HCT116 (cell line): ENCODE results near the gene PSTPIP2. TPM values are rescaled to one million over a fixed set of nuclear protein-coding genes. Genes with fewer than 3 reads are reported as not detected.

Experiments used
- ATAC-seq: fragments of 200-7000 bp; cut with Tn5 transposase; 2 replicates; pipeline ENCODE4 v1.9.1; 2020; ENCODE audit warnings: mild to moderate bottlenecking, moderate library complexity
- BruUV-seq: library from RNA; stranded (reverse); fragments of 400-500 nt; replicated peaks from 2 replicates; lab custom pipeline; 2021; lab: Mats Ljungman, UMichigan
- CTCF ChIA-PET: fragments of 300-600 bp; sonication (Branson Sonifier 250); formaldehyde crosslinking; loops from one replicate; lab custom pipeline; 2021; ENCODE audit warnings: antibody characterized with exemption; lab: Charles Lee
- POLR2A ChIA-PET: fragments of 300-600, 350-600 bp; sonication (Branson Sonifier 250); formaldehyde crosslinking; loops from one replicate; lab custom pipeline; 2021; ENCODE audit warnings: antibody characterized with exemption; lab: Charles Lee
- RAD21 ChIA-PET, 2 experiments: fragments of 300-600 bp; sonication (Branson Sonifier 250); formaldehyde crosslinking; loops; one replicate each; lab custom pipeline; 2023; ENCODE audit warnings: low total read pairs in 2 of 2; ENCODE audit not compliant: uncharacterized antibody in 2 of 2, unreplicated experiment in 2 of 2, low non-redundant PET in 1 of 2; lab: Charles Lee
- DNase-seq: peaks from one replicate; pipeline ENCODE4 v3.0.0-alpha.2; 2010; ENCODE audit warnings: low read depth, low spot score
- H2AFZ ChIP-seq: fragments of 200-600 bp; shearing (Covaris generic), sonication (generic); 2 replicates; pipeline ENCODE4 v1.6.1; 2017; ENCODE audit warnings: low read depth, mixed run types, mixed read lengths, antibody characterized with exemption, low read length; ENCODE audit not compliant: poor library complexity, severe bottlenecking
- H3K27ac ChIP-seq: 2 replicates; pipeline ENCODE4 v1.5.1; 2012; ENCODE audit warnings: low read depth, low read length
- H3K27me3 ChIP-seq: fragments of 200-600 bp; sonication (generic); 2 replicates; pipeline ENCODE4 v1.6.1; 2016; ENCODE audit warnings: mixed run types, low read length, mixed read lengths; ENCODE audit not compliant: insufficient read depth
- H3K36me3 ChIP-seq, 2 experiments: fragments of 200-500 bp in 1 of 2; fragments of 200-600 bp in 1 of 2; sonication (Bioruptor generic) in 1 of 2; sonication (generic) in 1 of 2; 2 replicates each; pipeline versions ENCODE4 v1.5.1 to v1.6.1; 2014 to 2016; ENCODE audit warnings: low read length in 2 of 2, inconsistent platforms in 1 of 2, mixed read lengths in 1 of 2, mixed run types in 1 of 2; ENCODE audit not compliant: insufficient read depth in 2 of 2, control insufficient read depth in 1 of 2
- H3K4me1 ChIP-seq, 2 experiments: fragments of 200-600 bp in 1 of 2; sonication (generic) in 1 of 2; 2 replicates each; pipeline versions ENCODE4 v1.5.1 to v1.6.1; 2012 to 2017; ENCODE audit warnings: low read length in 2 of 2, inconsistent platforms in 1 of 2, mild to moderate bottlenecking in 1 of 2, mixed read lengths in 1 of 2, mixed run types in 1 of 2, moderate library complexity in 1 of 2; ENCODE audit not compliant: insufficient read depth in 2 of 2, control insufficient read depth in 1 of 2
- H3K4me2 ChIP-seq: fragments of 200-600 bp; sonication (generic); 2 replicates; pipeline ENCODE4 v1.6.1; 2017; ENCODE audit warnings: mixed run types, low read length, mixed read lengths
- H3K4me3 ChIP-seq, 2 experiments: fragments of 200-600 bp in 1 of 2; sonication (generic) in 1 of 2; replicated peaks in 1 of 2; 2 replicates each; pipeline ENCODE4 v1.5.1; 2011 to 2016; ENCODE audit warnings: low read length in 2 of 2, control low read depth in 1 of 2, low read depth in 1 of 2, mild to moderate bottlenecking in 1 of 2, mixed read lengths in 1 of 2, mixed run types in 1 of 2
- H3K79me2 ChIP-seq: fragments of 200-600 bp; sonication (generic); 2 replicates; pipeline ENCODE4 v1.6.1; 2017; ENCODE audit warnings: mild to moderate bottlenecking, mixed run types, low read length, moderate library complexity, mixed read lengths; ENCODE audit not compliant: insufficient read depth
- H3K9ac ChIP-seq: fragments of 200-600 bp; sonication (generic); 2 replicates; pipeline ENCODE4 v1.6.1; 2016; ENCODE audit warnings: low read length, mixed read lengths
- H3K9me2 ChIP-seq: fragments of 200-600 bp; sonication (generic), shearing (Covaris generic); 2 replicates; pipeline ENCODE4 v1.6.1; 2017; ENCODE audit warnings: mixed run types, mild to moderate bottlenecking, moderate library complexity; ENCODE audit not compliant: insufficient read depth
- H3K9me3 ChIP-seq, 2 experiments: fragments of 200-500 bp in 1 of 2; fragments of 200-600 bp in 1 of 2; sonication (Bioruptor generic) in 1 of 2; sonication (generic) in 1 of 2; 2 replicates each; pipeline ENCODE4 v1.6.1; 2014 to 2017; ENCODE audit warnings: low read length in 2 of 2, mixed read lengths in 2 of 2, inconsistent platforms in 1 of 2, low read depth in 1 of 2, mild to moderate bottlenecking in 1 of 2, mixed run types in 1 of 2, moderate library complexity in 1 of 2; ENCODE audit not compliant: control insufficient read depth in 1 of 2, insufficient read depth in 1 of 2
- H4K20me1 ChIP-seq: fragments of 200-600 bp; sonication (generic), shearing (Covaris generic); 2 replicates; pipeline ENCODE4 v1.6.1; 2017; ENCODE audit warnings: mixed run types, mild to moderate bottlenecking, moderate library complexity; ENCODE audit not compliant: insufficient read depth
- ATF3 ChIP-seq: IDR thresholded peaks from 2 replicates; pipeline ENCODE4 v1.6.1; 2012
- CBX3 ChIP-seq: IDR thresholded peaks from 2 replicates; pipeline ENCODE4 v1.6.1; 2012; ENCODE audit warnings: low read depth
- CEBPB ChIP-seq: IDR thresholded peaks from 2 replicates; pipeline ENCODE4 v1.6.1; 2012; ENCODE audit warnings: low read depth
- ELF1 ChIP-seq: IDR thresholded peaks from 2 replicates; pipeline ENCODE4 v1.6.1; 2012; ENCODE audit warnings: low read depth, borderline replicate concordance
- EZH2phosphoT487 ChIP-seq: fragments of 200-600 bp; IDR thresholded peaks from 2 replicates; pipeline ENCODE4 v1.6.1; 2018; ENCODE audit warnings: antibody characterized with exemption, borderline replicate concordance
- JUND ChIP-seq: IDR thresholded peaks from 2 replicates; pipeline ENCODE4 v1.6.1; 2012
- RAD21 ChIP-seq: IDR thresholded peaks from 2 replicates; pipeline ENCODE4 v1.6.1; 2012; ENCODE audit warnings: low read depth, mild to moderate bottlenecking
- REST ChIP-seq: IDR thresholded peaks from 2 replicates; pipeline ENCODE4 v1.6.1; 2012; ENCODE audit warnings: low read depth
- SIN3A ChIP-seq: IDR thresholded peaks from 2 replicates; pipeline ENCODE4 v1.6.1; 2012; ENCODE audit warnings: low read depth
- SRF ChIP-seq: IDR thresholded peaks from 2 replicates; pipeline ENCODE4 v1.6.1; 2012; ENCODE audit warnings: low read depth
- TCF7L2 ChIP-seq: IDR thresholded peaks from 2 replicates; pipeline ENCODE4 v1.7.0; 2011; ENCODE audit warnings: borderline replicate concordance, inconsistent platforms; ENCODE audit not compliant: insufficient read depth, insufficient read length; ENCODE audit errors: extremely low read depth
- YY1 ChIP-seq: IDR thresholded peaks from 2 replicates; pipeline ENCODE4 v1.6.1; 2011; ENCODE audit warnings: low read length, low read depth, moderate library complexity, mild to moderate bottlenecking; ENCODE audit not compliant: insufficient replicate concordance; ENCODE audit errors: extremely low read depth
- ZBTB33 ChIP-seq: IDR thresholded peaks from 2 replicates; pipeline ENCODE4 v1.6.1; 2011; ENCODE audit warnings: mild to moderate bottlenecking, low read length, moderate library complexity; ENCODE audit not compliant: insufficient replicate concordance; ENCODE audit errors: extremely low read depth
- intact Hi-C: fragments of 100-400 bp; cut with micrococcal nuclease; formaldehyde crosslinking; loops from 2 replicates; pipeline ENCODE4 v1.10.0; 2022
- total RNA-seq: library from RNA; stranded (reverse); gene quantifications from one replicate; pipeline ENCODE4 v1.2.1, GENCODE V29; 2021; ENCODE audit not compliant: unreplicated experiment

Gene PSTPIP2
- total RNA-seq, 1 experiment from 2014 or later, result 20.0 TPM

GRCh38 chr18:46046688-46047087 is 25.4 kb downstream of the PSTPIP2 start:
- CTCF ChIA-PET, result no interaction called here
- H3K9me2 ChIP-seq, result no peaks in the 10 kb centered on the region

More at GRCh38 chr18:46046688-46047087, 25.4 kb downstream of the PSTPIP2 start:
- Histone ChIP-seq H3K4me3 (no peak overlapping the region), H2AFZ (no peak overlapping the region), H3K27me3 (no peaks in the 10 kb centered on the region), H3K9ac (no peak overlapping the region)
- ATAC-seq, result no peak
- POLR2A ChIA-PET, result no interaction called here
- BruUV-seq, result no TSS peak
- intact Hi-C loops, result no loop called here
- TF ChIP-seq TCF7L2, result no peak
- no peak for TF ChIP-seq CBX3
- no peak for TF ChIP-seq SRF
- TF ChIP-seq ZBTB33, result no peak
- no peak for TF ChIP-seq YY1
- no peak for TF ChIP-seq ATF3
- no peak for TF ChIP-seq REST
- no peak for TF ChIP-seq RAD21
- no peak for TF ChIP-seq ELF1
- no peak for TF ChIP-seq EZH2phosphoT487
- no peak for TF ChIP-seq SIN3A
- no peak for TF ChIP-seq CEBPB
- no peak for TF ChIP-seq JUND
- TF ChIP-seq, all 23 proteins: peak for 0
- DNase-seq, result no peak
- no peaks in the 10 kb centered on the region; the same call in 1 of the 2 replicates for H3K79me2 ChIP-seq
- H3K4me2 ChIP-seq, result no peak overlapping the region
- H3K27ac ChIP-seq, result no peak overlapping the region
- H4K20me1 ChIP-seq, result 0 out of 2 replicates have a peak, but pooled peaks cover 3% of the 10 kb centered on the region
- H3K36me3 ChIP-seq, result no peaks in the 10 kb centered on the region
- RAD21 ChIA-PET, result no interaction called here
- peaks cover 5 to 16% of the 10 kb centered on the region in 2 experiments; a peak in 3 of 4 replicates for H3K4me1 ChIP-seq
- H3K9me3 ChIP-seq, result no peaks in the 10 kb centered on the region
